Ramos (cell line): ENCODE measurements around the gene TIGD4.

ENCODE experiments used
- in situ Hi-C: fragments of 300-500 bp; cut with MboI; formaldehyde crosslinking; loops from one replicate; pipeline ENCODE4 v1.14.3; 2022; ENCODE audit warnings: low sequenced_read_pairs; ENCODE audit not compliant: unreplicated experiment

TIGD4 gene

DNA sequence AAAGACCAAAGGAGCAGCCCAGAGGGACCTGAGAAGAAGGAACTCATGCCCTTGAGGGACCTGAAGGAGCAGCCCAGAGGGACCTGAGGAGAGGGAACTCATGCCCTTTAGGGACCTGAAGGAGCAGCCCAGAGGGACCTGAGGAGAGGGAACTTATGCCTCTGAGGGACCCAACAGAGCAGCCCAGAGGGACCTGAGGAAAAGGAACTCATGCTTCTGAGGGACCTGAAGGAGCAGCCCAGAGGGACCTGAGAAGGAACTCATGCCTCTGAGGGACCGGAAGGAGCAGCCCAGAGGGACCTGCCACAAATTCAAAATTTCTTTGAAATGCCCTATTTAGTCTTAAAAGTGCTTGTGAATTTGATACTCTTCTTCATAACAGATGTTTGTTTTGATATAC, 51.2 kb downstream of the TIGD4 start:
- in situ Hi-C loops: no loop called here

DNA sequence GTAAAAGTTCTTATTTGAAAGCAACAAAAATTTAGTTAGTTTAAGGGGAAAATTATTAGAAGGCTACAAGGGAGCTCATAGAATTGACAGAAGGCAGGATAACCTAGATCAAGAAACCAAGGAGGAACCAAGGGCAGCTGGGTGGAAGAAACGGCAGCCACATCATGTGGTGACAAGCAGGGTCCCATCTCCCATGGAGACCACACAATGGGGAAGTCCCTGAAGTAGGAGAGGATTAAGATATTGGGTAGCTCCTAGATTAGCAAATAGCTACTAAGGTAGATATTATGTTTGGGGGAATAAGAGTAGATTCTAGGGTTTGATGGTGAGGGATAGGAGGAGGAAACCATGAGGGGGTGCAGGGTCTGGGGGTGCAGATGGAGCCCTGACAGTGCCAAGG, 51.7 kb downstream of the TIGD4 start:
- in situ Hi-C loops: no loop called here

DNA sequence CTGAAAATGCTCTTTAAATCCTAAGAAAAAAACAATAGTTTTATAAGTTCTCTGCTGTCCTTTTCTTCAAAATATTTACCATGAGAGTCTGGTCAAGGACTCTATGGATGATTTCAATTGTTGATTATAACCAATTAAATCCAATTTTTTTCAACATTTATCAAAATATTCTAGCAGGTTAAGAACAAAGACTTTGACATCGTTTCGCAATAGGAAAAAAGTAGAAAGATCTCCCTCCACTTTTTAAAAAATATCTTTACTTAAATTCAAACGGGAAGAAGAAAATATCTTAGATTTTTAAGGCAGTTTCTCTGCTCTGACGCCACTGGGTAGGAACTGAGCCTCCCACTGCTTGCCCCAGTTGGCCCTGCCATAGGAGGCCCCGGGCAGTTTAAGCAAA, 55.0 kb downstream of the TIGD4 start:
- in situ Hi-C loops: no loop called here

DNA sequence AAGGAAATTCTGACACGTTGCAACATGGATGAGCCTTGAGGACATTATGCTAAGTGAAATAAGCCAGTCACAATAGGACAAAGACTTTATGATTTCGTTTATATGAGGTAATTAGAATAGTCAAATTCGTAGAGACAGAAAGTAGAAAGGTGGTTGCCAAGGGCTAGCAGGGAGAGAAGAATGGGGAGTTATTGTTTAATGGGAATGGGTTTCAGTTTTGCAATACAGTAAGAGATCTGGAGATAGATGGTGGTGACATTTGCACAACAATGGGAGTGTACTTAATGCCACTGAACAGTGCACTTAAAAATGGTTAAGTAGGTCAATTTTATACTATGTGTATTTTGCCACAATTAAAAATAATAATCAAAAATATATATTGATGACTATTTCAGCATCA, 56.3 kb downstream of the TIGD4 start:
- in situ Hi-C loops: no loop called here

- in situ Hi-C loops: no loop called here
Measured at GRCh38 chr4:152719801-152720556, 59.6 kb downstream of the TIGD4 start.
